ENCODE results near the gene SUMO4. TPM values are rescaled to one million over a fixed set of nuclear protein-coding genes. Genes with fewer than 3 reads are reported as not detected.

The SUMO4 gene
- total RNA-seq, 1 experiment from 2014 or later: 2.4 TPM

DNA sequence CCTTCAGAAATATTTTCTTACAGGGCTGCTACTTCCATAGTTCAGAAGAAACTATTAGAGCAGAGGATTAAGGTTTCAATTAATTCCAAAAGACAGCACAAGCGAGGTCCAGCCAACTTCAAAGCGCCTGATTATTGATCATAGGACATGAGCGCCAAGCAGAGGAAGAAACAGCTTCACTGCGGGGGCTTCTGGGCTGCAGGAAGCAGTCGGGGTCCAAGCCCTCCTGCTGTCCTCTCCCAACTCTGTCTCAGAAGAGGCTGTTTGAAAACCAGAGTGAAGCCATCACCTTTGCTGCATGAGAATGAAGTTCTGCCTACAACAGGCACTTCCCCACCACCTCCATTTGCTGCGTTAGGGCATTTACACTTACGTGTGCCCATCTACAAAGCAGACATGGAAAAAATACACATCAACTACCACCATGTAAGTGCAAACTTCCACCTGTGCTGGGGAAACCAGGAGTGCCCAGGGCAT is 23.9 kb downstream of the SUMO4 start:
- no TSS peak for BruUV-seq (replicated peaks)
- Mint-ChIP-seq H3K4me3 (ENCODE audit: unreplicated experiment) (no peak overlapping the region), H3K36me3 (ENCODE audit: insufficient read depth, unreplicated experiment) (no peaks in the 10 kb centered on the region), H3K27ac (ENCODE audit: unreplicated experiment) (no peak overlapping the region), H3K27me3 (ENCODE audit: insufficient read depth, unreplicated experiment) (no peaks in the 10 kb centered on the region), H3K9me3 (ENCODE audit: unreplicated experiment) (no peaks in the 10 kb centered on the region), H3K4me1 (ENCODE audit: low read depth, unreplicated experiment) (peaks cover 6% of the 10 kb centered on the region)
- H3K27me3 ChIP-seq (replicated peaks; ENCODE audit: control insufficient read depth, insufficient read depth, low read length): no peaks in the 10 kb centered on the region
- ChIA-PET CTCF (no interaction called here), POLR2A (no interaction called here)
- no peak overlapping the region for H3K4me3 ChIP-seq (ENCODE audit: low read depth, low read length)
- no peaks in the 10 kb centered on the region for H3K9me3 ChIP-seq
- no peaks in the 10 kb centered on the region for H3K4me1 ChIP-seq
- no peak for DNase-seq
- H3K36me3 ChIP-seq (ENCODE audit: control insufficient read depth, insufficient read depth, low read length): no peaks in the 10 kb centered on the region
- intact Hi-C loops (cut with micrococcal nuclease; ENCODE audit: unreplicated experiment): no loop called here
- TF ChIP-seq, protein P1, sequence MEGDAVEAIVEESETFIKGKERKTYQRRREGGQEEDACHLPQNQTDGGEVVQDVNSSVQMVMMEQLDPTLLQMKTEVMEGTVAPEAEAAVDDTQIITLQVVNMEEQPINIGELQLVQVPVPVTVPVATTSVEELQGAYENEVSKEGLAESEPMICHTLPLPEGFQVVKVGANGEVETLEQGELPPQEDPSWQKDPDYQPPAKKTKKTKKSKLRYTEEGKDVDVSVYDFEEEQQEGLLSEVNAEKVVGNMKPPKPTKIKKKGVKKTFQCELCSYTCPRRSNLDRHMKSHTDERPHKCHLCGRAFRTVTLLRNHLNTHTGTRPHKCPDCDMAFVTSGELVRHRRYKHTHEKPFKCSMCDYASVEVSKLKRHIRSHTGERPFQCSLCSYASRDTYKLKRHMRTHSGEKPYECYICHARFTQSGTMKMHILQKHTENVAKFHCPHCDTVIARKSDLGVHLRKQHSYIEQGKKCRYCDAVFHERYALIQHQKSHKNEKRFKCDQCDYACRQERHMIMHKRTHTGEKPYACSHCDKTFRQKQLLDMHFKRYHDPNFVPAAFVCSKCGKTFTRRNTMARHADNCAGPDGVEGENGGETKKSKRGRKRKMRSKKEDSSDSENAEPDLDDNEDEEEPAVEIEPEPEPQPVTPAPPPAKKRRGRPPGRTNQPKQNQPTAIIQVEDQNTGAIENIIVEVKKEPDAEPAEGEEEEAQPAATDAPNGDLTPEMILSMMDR (IDR thresholded peaks at IDR 0.05; ENCODE audit: insufficient read depth in 1 of 2, low read depth in 1 of 2, low read length in 1 of 2, severe bottlenecking in 1 of 2, unreplicated experiment in 1 of 2): no peak

DNA sequence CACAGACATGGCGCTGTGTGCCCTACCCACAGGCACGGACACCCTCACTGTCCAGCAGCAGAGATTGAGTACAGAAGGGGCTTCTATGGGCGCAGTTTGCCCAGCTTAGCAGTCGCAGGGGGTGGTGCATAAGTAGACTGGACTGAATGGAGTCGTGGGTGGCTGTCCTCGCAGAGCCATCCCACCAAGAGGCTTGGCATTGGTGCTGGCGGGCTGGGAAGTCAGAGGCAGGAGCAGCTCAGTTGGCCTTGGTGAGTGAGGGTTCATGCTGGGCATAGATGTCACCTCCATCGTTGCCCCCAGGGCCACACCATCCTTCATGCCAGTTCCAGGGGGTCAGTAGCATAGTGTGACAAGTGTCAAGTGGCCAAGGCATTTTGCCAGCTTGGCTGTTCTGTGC is 25.2 kb downstream of the SUMO4 start:
- ChIA-PET POLR2A (no interaction called here), CTCF (no interaction called here)
- Mint-ChIP-seq H3K9me3 (ENCODE audit: unreplicated experiment) (no peaks in the 10 kb centered on the region), H3K27me3 (ENCODE audit: insufficient read depth, unreplicated experiment) (peaks cover 2% of the 10 kb centered on the region), H3K4me3 (ENCODE audit: unreplicated experiment) (no peak overlapping the region), H3K36me3 (ENCODE audit: insufficient read depth, unreplicated experiment) (no peaks in the 10 kb centered on the region), H3K4me1 (ENCODE audit: low read depth, unreplicated experiment) (peaks cover 12% of the 10 kb centered on the region), H3K27ac (ENCODE audit: unreplicated experiment) (no peak overlapping the region)
- H3K27me3 ChIP-seq (replicated peaks; ENCODE audit: control insufficient read depth, insufficient read depth, low read length): no peaks in the 10 kb centered on the region
- no peaks in the 10 kb centered on the region for H3K4me1 ChIP-seq
- intact Hi-C loops (cut with micrococcal nuclease; ENCODE audit: unreplicated experiment): no loop called here
- no peak for DNase-seq
- H3K36me3 ChIP-seq (ENCODE audit: control insufficient read depth, insufficient read depth, low read length): no peaks in the 10 kb centered on the region
- H3K9me3 ChIP-seq: no peaks in the 10 kb centered on the region
- BruUV-seq (replicated peaks): no TSS peak
- no peak overlapping the region for H3K4me3 ChIP-seq (ENCODE audit: low read depth, low read length)
- TF ChIP-seq, protein P1 (IDR thresholded peaks at IDR 0.05; ENCODE audit: insufficient read depth in 1 of 2, low read depth in 1 of 2, low read length in 1 of 2, severe bottlenecking in 1 of 2, unreplicated experiment in 1 of 2): no peak

DNA sequence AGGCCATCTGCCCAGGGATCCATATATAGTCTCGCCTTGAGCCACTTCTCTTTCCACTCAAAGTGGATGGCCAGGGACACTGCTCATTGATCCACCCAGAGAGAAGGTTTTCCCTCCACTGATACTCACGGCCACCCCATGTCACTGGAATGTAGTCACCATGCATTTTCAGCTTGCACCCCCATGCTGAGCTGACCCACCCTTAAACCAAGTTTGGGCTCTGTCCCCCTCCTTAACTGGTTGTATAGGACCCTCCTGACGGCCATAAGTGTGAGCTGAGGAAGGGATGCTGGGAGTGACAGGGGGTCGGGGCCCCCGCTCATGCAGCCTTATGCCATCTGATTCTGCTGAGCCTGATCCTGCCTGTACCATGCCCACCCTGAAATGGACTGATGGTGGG is 25.7 kb downstream of the SUMO4 start:
- TF ChIP-seq, protein P1 (IDR thresholded peaks at IDR 0.05; ENCODE audit: insufficient read depth in 1 of 2, low read depth in 1 of 2, low read length in 1 of 2, severe bottlenecking in 1 of 2, unreplicated experiment in 1 of 2): no peak
- H3K27me3 Mint-ChIP-seq (ENCODE audit: insufficient read depth, unreplicated experiment): peaks cover 2% of the 10 kb centered on the region
- H3K27ac Mint-ChIP-seq (ENCODE audit: unreplicated experiment): no peak overlapping the region
- CTCF ChIA-PET: no interaction called here
- H3K9me3 ChIP-seq: no peaks in the 10 kb centered on the region
- H3K27me3 ChIP-seq (replicated peaks; ENCODE audit: control insufficient read depth, insufficient read depth, low read length): no peaks in the 10 kb centered on the region
- intact Hi-C loops (cut with micrococcal nuclease; ENCODE audit: unreplicated experiment): no loop called here
- H3K4me3 Mint-ChIP-seq (ENCODE audit: unreplicated experiment): no peak overlapping the region
- no peaks in the 10 kb centered on the region for H3K36me3 ChIP-seq (ENCODE audit: control insufficient read depth, insufficient read depth, low read length)
- H3K4me1 ChIP-seq: no peaks in the 10 kb centered on the region
- H3K9me3 Mint-ChIP-seq (ENCODE audit: unreplicated experiment): no peaks in the 10 kb centered on the region
- no peak for DNase-seq
- no peaks in the 10 kb centered on the region for H3K36me3 Mint-ChIP-seq (ENCODE audit: insufficient read depth, unreplicated experiment)
- POLR2A ChIA-PET: no interaction called here
- BruUV-seq (replicated peaks): no TSS peak
- H3K4me1 Mint-ChIP-seq (ENCODE audit: low read depth, unreplicated experiment): peaks cover 14% of the 10 kb centered on the region
- H3K4me3 ChIP-seq (ENCODE audit: low read depth, low read length): no peak overlapping the region

Measured in Caco-2 (cell line).